GM18498 (cell line): Measurements from ENCODE around the gene C1QL1.
A peak's percentile ranks its signal among the peaks of the same experiment; 100 is the strongest.

Source experiments
- ATAC-seq: cut with Tn5 transposase; IDR thresholded peaks from one replicate; pipeline ENCODE4 v1.9.1; 2021; ENCODE audit warnings: mild to moderate bottlenecking, moderate library complexity; ENCODE audit not compliant: unreplicated experiment

C1QL1 gene

DNA sequence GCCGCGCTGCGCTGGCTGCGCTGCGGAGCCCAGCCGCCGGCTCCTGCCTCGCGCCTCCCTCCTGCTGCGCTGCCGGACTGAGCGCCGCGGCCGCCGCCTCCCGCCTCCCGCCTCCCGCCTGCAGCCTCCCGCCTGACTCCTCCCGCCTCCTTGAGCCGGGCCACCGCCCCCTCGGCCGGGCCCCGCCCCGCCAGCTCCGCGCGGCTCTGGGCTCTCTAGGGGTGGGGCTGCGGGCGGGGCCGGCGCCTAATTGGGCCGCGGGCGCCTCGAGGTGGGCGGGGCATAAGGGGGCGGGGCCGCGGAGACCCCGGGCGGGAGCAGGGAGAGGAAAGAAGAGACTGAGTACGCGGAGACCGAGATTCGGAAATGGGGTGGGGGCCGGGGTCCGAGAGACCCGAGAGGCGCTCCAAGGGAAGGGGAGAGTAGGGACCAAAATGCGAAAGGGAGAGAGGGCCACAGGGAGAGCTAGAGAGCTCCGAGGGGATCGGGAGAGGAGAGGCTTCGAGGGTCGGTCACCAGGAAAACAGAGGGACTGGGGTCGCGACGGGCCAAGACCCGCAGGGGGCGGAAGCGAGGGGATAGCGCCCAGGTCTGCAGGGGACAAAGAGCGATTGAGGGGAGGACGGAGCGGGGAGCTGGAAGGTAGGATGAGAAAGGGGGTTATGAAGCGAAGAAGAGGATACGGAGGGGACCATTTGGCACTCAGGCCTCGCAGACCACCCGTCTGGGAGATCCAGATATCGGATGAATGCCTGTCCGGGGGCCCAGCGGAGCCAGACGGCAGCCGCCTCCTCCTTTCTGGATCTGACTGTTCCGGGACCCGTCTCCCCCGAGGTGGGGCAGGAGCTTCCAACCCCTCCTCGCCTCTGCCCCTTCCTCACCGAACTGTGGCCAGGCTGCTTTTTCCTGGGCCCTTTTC lies at the start of gene C1QL1:
C1QL1 (minus strand) TSS at position 79 of the 919 bp plus-strand sequence. CDS start 255 bp downstream, outside the sequence.
- ATAC-seq, result peak; percentile 89

DNA sequence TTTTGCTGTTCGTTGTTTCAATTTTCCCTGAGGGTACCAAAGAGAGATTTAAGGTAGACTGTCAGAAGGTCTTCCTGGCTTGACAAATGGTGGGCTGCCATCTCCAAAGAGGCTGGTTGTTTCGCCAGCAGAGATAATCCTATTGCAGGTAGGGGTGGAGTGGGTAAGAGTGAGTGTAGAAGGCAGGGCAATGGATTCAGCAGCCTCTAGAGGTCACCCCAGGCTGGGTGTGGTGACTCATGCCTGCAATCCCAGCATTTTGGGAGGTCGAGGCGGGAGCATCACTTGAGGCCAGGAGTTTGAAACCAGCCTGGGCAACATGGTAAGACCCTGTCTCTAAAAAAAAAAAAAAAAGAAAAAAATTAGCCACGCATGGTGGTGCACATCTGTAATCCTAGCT lies 48.7 kb upstream of the C1QL1 start:
- ATAC-seq, result no peak

DNA sequence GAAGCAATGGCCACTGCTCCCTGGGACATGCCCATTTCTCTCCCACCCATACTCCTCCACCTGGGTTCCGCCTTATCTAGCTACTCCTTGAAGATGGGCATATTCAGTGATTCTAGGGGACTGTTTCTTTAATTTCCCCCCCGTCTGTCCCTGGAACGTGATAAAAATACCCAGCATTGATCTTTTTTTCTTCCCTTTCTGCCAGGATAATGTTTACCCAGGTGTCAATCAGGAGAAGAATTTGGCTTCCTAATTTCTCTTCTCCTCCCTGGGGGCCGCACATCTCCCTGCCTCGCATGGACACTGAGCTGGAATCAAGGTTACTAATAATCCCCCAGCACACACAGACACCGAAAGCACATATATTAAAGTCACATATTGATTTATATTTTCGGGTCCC lies 48.1 kb upstream of the C1QL1 start:
- no peak for ATAC-seq

- no peak for ATAC-seq
Measured at GRCh38 chr17:45013021-45013997, 45.2 kb upstream of the C1QL1 start.

DNA sequence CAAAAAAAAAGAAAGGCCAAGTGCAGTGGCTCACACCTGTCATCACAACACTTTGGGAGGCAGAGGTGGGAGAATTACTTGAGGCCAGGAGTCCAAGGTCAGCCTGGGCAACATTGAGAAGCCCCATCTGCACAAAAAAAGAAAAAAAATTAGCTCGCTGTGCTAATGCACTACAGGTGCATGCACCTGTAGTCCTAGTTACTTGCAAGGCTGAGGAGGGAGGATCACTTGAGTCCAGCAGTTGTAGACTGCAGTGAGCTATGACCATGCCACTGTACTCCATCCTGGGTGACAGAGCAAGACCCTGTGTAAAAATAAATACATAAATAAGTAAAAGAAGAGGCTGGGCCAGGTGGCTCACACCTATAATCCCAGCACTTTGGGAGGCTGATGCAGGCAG lies 43.7 kb upstream of the C1QL1 start:
- no peak for ATAC-seq

DNA sequence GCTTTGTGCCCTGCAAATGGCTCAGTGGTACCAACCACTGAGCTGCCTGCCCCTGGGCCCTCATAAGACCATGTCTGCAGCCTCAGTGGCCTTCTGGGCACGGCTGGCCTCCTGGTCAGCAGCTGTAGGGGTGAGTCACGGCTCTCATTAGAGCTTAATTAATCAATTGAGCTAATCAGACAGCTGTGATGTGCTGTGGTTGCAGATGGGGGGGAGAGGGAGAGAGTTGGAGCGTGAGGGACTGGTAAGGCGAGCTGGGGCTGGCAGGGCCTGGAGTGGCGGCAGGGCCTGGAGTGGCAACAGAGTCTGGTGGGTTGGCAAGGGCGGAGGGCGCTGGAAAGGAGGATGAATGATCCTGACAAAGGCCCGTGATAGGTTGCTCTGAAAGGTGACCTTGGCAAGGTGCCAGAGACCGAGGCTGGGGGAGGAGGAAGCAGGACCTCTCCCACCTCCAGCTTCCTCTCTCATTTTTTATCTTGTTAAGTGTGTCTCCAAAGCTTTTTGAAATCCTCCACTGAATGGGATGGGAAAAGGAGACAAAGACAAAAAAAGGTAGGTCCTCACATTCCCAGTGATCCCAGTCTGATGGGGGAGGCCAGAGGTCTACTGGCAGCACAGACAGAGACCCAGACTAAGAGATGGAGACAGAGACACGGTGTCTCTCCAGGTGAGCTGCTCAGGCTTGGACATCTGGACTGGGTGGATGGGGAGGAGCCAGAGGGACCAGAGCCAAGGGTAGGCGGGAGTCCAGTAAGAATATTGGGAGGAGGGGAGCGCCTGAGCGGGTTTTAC lies 41.8 kb upstream of the C1QL1 start:
- no peak for ATAC-seq

DNA sequence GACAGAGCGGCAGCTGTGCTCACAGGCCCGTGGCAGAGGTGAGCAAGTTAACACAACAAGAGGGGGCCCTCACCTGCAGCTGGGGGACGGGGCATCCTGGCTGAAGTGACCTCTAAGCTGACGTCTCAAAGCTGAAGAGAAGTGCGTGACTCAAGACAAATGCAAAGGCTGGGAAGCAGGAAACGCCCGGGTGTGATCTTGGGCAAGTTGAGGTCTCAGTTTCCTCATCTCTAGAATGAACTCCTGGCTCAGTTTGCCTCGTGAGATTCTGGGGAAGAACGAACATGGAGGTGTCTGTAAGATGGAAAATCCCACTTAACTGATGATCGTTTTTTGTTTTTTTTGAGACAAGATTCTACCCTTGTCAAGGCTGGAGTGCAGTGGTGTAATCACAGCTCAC lies 40.1 kb upstream of the C1QL1 start:
- no peak for ATAC-seq

- ATAC-seq, result no peak
Measured at GRCh38 chr17:45006927-45007461, 38.9 kb upstream of the C1QL1 start.

GRCh38 chr17:45005700-45006099 lies 37.6 kb upstream of the C1QL1 start:
- ATAC-seq, result no peak

- ATAC-seq, result no peak
Measured at GRCh38 chr17:45004388-45004787, 36.3 kb upstream of the C1QL1 start.

DNA sequence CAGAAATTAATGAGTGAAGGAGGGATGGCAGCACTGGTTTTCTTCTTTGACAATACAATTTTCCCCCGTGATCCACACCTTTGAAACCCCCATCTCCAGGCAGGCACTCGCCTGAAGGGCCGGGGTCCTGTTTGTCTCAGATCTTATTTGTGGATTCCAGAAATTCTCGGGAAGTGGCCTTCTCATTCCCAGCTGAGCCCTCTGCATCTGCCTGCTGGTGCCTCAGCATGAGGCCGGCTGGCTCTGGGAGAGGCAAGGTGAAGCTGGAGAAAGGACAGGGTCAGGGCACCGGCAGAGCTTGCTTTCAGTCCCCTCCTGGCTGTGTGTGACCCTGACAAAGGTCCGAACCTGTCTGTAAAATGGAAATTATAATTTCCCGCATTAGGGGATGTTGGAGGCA lies 35.8 kb upstream of the C1QL1 start:
- no peak for ATAC-seq

- ATAC-seq, result no peak
Measured at GRCh38 chr17:45001310-45001709, 33.2 kb upstream of the C1QL1 start.

- ATAC-seq, result no peak
Measured at GRCh38 chr17:44999433-44999832, 31.3 kb upstream of the C1QL1 start.

GRCh38 chr17:44998646-44999045 lies 30.5 kb upstream of the C1QL1 start:
- no peak for ATAC-seq

GRCh38 chr17:44997733-44998520 lies 29.8 kb upstream of the C1QL1 start:
- no peak for ATAC-seq

DNA sequence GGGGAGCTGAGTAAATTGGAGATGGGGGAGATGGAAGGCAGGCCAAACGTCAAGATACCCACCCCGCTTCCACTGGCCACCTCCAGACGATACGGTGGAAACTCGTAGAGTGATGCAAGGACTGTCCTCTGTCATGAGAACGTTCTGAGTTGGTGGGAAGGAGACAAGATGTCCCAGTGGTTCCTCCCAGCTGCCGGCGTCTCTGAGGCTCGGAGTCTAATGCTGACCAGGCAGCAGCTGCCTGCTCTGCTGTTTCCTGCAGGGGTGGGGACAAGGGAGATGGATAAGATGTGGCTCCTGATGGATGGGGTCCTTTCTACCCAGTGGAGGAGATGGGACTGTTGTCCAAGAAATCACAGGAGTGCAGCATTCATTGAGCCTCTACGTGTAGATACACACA lies 28.2 kb upstream of the C1QL1 start:
- no peak for ATAC-seq

DNA sequence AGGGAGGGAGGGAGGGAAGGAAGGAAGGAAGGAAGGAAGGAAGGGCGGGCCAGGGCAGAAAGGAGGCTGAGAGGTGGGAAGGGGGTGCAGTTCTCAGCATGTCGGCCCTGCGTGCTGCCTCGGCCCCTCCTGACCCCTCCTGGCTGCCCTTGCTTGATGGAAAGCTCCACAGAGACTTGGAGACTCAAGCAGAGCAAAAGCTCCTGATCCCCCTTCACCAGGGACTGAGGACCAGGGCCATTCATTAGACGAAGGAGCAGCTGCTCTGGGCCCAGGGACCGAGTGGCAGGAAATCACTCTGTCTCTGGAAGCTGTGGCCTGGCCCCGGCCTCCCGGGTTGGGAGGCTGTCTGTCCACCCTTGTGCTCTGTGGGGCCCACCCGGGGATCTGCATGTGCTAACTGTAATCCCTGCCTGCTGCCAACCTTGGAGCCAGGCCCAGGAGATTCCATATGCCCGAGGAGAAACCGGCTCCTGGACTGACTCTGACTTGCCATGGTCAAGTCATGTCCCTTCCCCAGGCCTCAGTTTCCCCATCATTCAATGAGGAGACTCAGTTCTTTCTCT lies 27.4 kb upstream of the C1QL1 start:
- ATAC-seq, result no peak

DNA sequence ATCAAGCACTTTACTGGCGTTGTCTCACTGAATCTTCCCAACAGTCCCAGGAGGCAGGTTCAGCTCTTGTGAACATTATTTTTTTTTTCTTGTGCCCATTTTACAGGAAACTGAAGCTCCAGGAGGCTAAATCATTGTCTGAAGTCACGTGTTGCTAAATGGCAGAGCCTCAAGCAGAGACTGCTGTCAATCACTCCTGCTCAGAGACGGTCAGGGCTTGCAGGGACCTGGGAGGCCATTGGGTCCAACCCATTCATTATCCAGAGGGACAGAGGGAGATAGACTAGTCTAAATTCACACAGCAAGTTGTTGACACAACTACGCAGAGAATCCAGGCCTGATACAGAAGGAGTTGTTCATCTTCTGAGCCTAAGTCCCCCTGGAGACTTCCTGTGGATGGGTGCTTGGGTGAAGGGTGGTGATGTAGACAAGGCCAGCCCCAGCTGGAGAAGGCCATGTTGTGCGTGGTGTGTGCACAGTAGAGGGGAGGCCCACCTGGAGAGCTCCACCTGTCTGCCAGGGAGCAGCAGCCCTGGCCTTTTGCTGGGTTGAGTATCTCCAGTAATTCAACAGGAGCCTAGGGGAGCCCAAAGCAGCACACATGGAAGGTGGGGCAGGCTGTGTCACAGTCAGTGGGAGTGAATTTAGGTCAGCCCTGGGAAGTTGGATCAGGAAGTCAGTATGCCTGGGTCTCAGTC lies 24.3 kb upstream of the C1QL1 start:
- ATAC-seq, result no peak

DNA sequence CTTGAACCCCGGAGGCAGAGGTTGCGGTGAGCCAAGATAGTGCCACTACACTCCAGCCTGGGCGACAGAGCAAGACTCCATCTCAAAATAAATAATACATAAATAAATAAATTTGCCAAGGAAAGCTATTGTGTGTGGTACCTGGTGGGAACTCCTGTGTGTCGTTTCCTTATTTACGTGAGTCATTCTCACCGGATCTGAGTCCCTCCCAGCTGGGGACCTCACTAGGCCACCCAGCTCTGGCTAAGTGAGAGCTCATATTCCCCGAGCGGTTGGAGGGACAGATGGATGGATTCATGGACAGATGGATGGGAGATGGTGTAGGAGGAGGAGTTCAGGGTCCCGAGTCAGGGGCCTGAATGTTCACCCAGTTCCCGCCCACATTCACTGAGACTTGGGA lies 22.9 kb upstream of the C1QL1 start:
- no peak for ATAC-seq
